ENCODE results near the gene ST6GALNAC2.

Gene ST6GALNAC2

GRCh38 chr17:76599694-76600460, 14.2 kb upstream of the ST6GALNAC2 start:
- no peak for DNase-seq

DNA sequence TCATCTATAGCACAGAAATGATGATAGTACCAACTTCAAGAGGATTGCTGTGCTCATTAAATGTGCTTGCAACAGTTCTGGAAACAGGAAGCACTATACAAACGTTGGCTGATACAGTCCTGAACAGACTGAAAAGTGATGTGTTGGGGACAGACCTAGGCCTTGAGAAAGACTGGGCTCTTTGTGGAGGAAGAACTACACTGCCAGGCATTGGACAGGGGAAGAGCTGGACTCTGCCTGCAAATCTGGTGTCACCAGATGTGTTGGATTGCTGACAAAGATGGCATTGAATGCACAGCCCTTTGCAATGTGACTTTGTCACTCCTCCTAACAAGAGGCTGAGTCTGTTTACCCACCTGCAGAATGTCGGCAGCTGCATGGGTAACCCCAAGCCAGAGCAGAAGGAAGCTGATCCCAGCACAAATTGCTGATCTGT, 12.4 kb upstream of the ST6GALNAC2 start:
- no peak for DNase-seq

DNA sequence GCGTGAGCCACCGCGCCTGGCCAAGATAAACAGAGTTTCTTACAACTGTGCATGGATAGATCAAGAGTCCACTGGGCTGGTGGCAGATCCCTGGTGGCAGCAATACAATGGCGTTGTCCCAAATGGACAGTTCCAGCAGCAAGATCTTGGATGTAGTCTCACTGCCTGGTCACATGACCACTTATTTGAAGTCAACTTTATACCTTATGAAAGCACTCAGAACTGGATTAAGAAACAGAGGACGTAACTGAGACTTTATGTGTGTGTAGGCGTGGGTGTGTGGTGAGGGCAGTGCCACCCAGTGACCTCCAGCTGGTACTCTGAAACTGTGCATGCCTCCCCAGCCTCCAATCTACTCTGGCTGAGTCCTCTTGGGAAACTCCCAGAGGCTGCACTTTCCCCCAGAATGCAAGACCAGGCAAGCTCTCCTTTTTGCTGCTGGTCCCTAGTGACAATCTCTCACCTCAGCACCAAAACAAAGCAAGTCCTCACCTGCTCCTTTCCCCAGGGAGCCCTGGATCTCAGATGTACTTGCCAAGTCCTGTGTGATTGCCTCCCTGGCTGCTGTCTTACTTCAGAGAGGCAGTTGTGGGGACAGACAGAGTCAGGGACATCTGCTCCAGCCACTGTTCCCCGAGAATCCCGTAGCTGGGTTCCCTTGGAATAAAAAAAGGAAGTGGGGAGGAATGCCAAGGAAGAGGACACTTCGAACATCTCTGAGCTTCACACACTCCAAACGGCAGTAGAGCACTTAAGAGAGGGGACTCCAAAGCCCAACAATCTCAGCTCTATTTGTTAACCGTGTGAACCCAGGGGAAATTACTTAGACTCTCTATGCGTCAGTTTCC, 11.7 kb upstream of the ST6GALNAC2 start:
- DNase-seq: peak; percentile 38

GRCh38 chr17:76594690-76595089, 9.0 kb upstream of the ST6GALNAC2 start:
- DNase-seq: no peak

GRCh38 chr17:76593959-76594358, 8.3 kb upstream of the ST6GALNAC2 start:
- DNase-seq: no peak

- peak; percentile 75 for DNase-seq
Observed at GRCh38 chr17:76593384-76593826, 7.7 kb upstream of the ST6GALNAC2 start.

- DNase-seq: no peak
Observed at GRCh38 chr17:76588182-76588581, 2.5 kb upstream of the ST6GALNAC2 start.

GRCh38 chr17:76586741-76587487, 1.3 kb upstream of the ST6GALNAC2 start:
- peak; percentile 75 for DNase-seq

GRCh38 chr17:76585033-76585648, 519 bp downstream of the ST6GALNAC2 start:
- no peak for DNase-seq

DNA sequence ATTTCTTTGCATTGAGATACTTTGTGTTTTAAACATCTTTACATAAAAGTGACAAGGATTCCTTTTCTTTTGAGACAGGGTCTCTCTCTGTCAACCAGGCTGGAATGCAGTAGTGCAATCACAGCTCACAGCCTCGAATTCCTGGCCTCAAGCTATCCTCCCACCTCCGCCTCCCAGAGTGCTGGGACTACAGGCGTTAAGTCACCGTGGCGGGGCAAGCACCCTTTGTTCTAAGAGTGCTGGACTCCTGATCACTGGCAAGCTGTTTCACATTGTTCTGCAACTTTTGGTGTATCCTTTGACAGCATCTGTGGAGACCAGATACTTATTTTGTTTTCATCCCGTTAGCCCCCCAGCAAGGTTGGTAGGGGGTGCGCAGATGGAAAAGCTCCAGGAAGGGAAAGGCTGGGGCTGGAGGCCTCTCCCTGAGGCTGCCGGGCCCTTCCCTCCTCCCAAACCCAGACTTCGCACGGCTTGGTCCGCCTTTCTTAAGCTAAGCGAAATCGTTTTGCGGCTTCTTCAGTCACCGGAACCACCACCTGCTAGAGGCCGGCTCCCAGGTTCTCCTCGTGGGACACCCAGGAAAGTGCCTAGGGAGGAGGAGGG, 1.1 kb downstream of the ST6GALNAC2 start:
- no peak for DNase-seq

DNA sequence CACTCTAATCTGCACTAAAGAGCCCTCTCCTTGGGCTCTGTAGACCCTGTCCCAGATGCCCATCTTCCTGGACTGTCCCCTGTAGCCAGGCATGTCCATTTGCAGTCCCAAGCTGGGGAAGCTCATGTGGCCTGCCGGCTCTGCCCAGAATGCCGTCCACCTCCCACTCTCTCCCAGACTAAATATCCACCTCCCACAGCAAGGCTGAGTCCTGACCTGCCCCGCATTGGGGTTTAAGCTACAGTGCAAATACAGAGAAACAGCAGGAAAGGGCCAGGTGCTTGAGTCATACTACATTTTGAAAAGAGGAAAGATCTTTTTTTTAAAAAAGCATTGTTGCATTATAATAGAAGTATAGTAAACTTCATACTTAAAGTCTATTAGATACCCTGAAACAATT, 3.0 kb downstream of the ST6GALNAC2 start:
- DNase-seq: no peak

DNA sequence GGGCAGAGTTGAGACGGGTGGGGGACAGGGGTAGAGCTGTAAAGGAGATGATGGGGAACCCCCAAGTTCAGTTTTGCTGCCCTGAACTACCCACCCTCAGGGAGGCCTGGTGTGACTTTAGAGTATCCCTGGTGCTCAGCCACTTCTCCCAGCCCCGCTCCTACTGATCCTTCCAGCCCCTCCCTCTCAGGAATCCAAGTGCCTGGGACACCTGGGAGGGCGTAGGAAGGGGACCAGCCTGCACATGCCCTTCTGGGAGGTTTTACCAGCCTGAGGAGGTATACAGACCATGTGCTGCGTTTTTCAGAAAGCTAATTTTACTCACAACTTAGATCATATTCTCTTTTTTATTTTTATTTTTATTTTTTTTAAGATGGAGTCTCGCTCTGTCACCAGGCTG, 4.1 kb downstream of the ST6GALNAC2 start:
- DNase-seq: no peak

DNA sequence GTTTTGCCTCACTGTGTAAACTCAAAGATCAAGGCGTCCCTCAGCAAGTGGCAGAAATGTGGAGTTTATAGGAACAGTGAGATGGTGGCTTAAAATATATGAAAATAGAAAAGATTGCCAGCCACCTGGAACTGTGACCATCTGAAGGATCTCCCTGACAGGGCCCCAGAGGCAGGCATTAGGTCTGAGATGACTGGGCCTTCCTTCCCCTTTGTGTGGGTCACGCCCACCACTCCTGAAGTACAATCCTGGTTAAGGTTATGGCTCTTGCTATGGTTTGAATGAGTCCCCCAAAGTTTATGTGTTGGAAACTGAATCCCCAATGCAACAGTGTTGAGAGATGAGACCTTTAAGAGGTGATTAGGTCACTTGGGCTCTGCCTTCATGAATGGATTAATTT, 6.4 kb downstream of the ST6GALNAC2 start:
- no peak for DNase-seq

- DNase-seq: no peak
Observed at GRCh38 chr17:76578376-76578775, 7.3 kb downstream of the ST6GALNAC2 start.

DNA sequence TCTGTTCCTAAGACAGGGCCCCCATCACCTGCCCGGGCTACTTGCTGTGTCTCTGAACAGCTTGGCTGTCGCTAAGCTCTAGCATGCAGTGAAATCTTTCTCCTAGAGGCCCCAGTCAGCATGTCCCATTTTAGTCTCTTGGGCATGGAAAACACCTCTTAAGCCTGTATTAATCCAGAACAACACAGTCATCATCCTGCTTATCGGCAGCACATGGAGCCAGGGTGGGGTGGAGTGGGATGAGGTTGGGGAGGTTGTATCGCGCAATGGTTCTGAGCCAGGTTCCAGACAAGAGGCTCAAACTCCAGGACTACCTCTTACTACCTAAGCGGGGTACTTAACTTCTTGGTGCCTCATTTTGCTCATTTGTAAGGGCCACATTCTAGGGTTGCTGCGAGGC, 7.8 kb downstream of the ST6GALNAC2 start:
- no peak for DNase-seq

DNA sequence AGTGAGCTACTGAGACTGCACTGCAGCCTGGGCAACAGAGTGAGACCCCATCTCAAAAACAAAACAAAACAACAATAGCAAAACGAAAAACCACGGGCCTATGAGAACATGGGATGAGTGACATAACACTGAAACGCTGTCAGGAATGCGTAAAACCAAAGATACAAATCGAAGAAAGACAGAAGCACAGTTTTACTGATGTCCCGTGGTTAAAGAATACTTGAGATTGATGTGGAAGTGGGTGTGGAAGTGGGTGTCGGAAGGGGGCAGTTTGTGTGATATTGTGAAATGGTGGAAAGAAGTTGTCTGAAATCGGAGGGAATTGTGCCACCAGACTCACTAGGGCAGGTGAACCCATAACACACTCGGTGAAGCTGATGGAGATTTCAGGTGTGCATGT, 9.5 kb downstream of the ST6GALNAC2 start:
- DNase-seq: no peak

- DNase-seq: no peak
Observed at GRCh38 chr17:76575570-76575969, 10.1 kb downstream of the ST6GALNAC2 start.

GRCh38 chr17:76574166-76574565, 11.5 kb downstream of the ST6GALNAC2 start:
- DNase-seq: no peak

DNA sequence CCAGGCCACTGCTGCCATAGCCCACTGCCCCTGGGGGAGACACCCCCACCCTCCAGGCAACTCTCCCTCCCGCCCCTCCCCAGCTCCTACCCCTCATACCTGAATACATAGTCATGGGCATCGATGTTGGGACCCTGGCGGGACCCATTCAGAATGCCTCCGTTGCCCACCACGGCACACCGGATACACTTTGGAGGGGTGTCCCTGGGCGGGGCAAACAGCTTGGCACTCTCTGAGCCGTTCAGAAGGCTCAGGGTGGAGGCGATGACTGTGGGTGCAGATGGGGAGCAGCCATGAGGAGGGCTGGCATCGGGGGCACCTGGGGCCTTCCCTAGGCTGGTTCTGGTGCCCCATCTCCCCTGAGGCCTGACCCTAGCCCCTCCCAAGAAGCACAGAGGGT, 12.6 kb downstream of the ST6GALNAC2 start:
- no peak for DNase-seq

- DNase-seq: no peak
Observed at GRCh38 chr17:76572201-76572910, 13.3 kb downstream of the ST6GALNAC2 start.

GRCh38 chr17:76570877-76571471, 14.7 kb downstream of the ST6GALNAC2 start:
- DNase-seq: no peak
